SK-N-SH (cell line): ENCODE results near the gene YAP1. TPM values are rescaled to one million over a fixed set of nuclear protein-coding genes. Genes with fewer than 3 reads are reported as not detected.
A peak's percentile ranks its signal among the peaks of the same experiment; 100 is the strongest.

Experiments
- CTCF ChIA-PET: fragments of 300-600, 350-600 bp; formaldehyde crosslinking; extraction: SDS; loops from one replicate; lab custom pipeline; 2021; lab: Yijun Ruan, JAX
- POLR2A ChIA-PET: fragments of 350-600 bp; sonication (Branson Sonifier 250); formaldehyde crosslinking; extraction: SDS; loops from one replicate; lab custom pipeline; 2020; ENCODE audit warnings: antibody characterized with exemption, inconsistent platforms; lab: Yijun Ruan, JAX
- DNase-seq: peaks from one replicate; pipeline ENCODE4 v3.0.0; 2012
- H2AFZ ChIP-seq: fragments of 200-600 bp; sonication (generic); 2 replicates; pipeline ENCODE4 v1.8.1; 2016; ENCODE audit warnings: antibody characterized with exemption, mild to moderate bottlenecking, low read depth
- H3F3A ChIP-seq: fragments of 200-600 bp; sonication (generic); replicated peaks from 2 replicates; pipeline ENCODE3; 2016; ENCODE audit warnings: antibody characterized with exemption, mild to moderate bottlenecking; ENCODE audit not compliant: insufficient read depth
- H3K27ac ChIP-seq, 2 experiments: fragments of 200-500 bp in 1 of 2; fragments of 200-600 bp in 1 of 2; sonication (Bioruptor generic) in 1 of 2; sonication (generic), shearing (Covaris generic) in 1 of 2; 2 replicates each; pipeline versions ENCODE4 v1.5.1 to v1.6.1; 2014 to 2016; ENCODE audit warnings: low read depth in 2 of 2, inconsistent platforms in 1 of 2, low read length in 1 of 2, mild to moderate bottlenecking in 1 of 2, mixed read lengths in 1 of 2
- H3K27me3 ChIP-seq: fragments of 200-600 bp; sonication (generic), shearing (Covaris generic); 2 replicates; pipeline ENCODE4 v1.6.1; 2016; ENCODE audit warnings: mixed run types; ENCODE audit not compliant: insufficient read depth
- H3K36me3 ChIP-seq, 2 experiments: fragments of 200-500 bp in 1 of 2; fragments of 200-600 bp in 1 of 2; sonication (Bioruptor generic) in 1 of 2; sonication (generic) in 1 of 2; replicated peaks in 1 of 2; 2 replicates each; pipeline versions ENCODE3 to v1.5.1; 2014 to 2016; ENCODE audit warnings: low read length in 1 of 2, mild to moderate bottlenecking in 1 of 2; ENCODE audit not compliant: insufficient read depth in 2 of 2, control insufficient read depth in 1 of 2
- H3K4me1 ChIP-seq, 2 experiments: fragments of 200-500 bp in 1 of 2; fragments of 200-600 bp in 1 of 2; sonication (Bioruptor generic) in 1 of 2; sonication (generic), shearing (Covaris generic) in 1 of 2; 2 replicates each; pipeline versions ENCODE4 v1.5.1 to v1.6.1; 2014 to 2016; ENCODE audit warnings: low read depth in 1 of 2, low read length in 1 of 2, mixed run types in 1 of 2; ENCODE audit not compliant: insufficient read depth in 2 of 2, control insufficient read depth in 1 of 2
- H3K4me2 ChIP-seq: fragments of 200-600 bp; sonication (generic), shearing (Covaris generic); 2 replicates; pipeline ENCODE4 v1.6.1; 2017; ENCODE audit warnings: mixed run types
- H3K4me3 ChIP-seq, 2 experiments: fragments of 200-500 bp in 1 of 2; fragments of 200-600 bp in 1 of 2; sonication (Bioruptor generic) in 1 of 2; sonication (generic), shearing (Covaris generic) in 1 of 2; 2 replicates each; pipeline versions ENCODE4 v1.5.1 to v1.8.1; 2014 to 2016; ENCODE audit warnings: low read depth in 2 of 2, inconsistent platforms in 1 of 2, low read length in 1 of 2, mild to moderate bottlenecking in 1 of 2, mixed read lengths in 1 of 2, moderate library complexity in 1 of 2
- H3K79me2 ChIP-seq: fragments of 200-600 bp; sonication (generic); 2 replicates; pipeline ENCODE4 v1.8.1; 2017; ENCODE audit warnings: mild to moderate bottlenecking; ENCODE audit not compliant: insufficient read depth
- H3K9ac ChIP-seq: fragments of 200-600 bp; sonication (generic); 2 replicates; pipeline ENCODE4 v1.6.1; 2017; ENCODE audit warnings: mixed run types
- H3K9me2 ChIP-seq: fragments of 200-600 bp; sonication (generic); 2 replicates; pipeline ENCODE4 v1.6.1; 2017; ENCODE audit warnings: mixed run types
- H3K9me3 ChIP-seq: fragments of 200-600 bp; sonication (generic); 2 replicates; pipeline ENCODE4 v1.6.1; 2017; ENCODE audit warnings: mixed run types, mild to moderate bottlenecking, moderate library complexity
- H4K20me1 ChIP-seq: fragments of 200-600 bp; sonication (generic); 2 replicates; pipeline ENCODE4 v1.6.1; 2017; ENCODE audit warnings: mild to moderate bottlenecking, mixed run types; ENCODE audit not compliant: insufficient read depth
- CHD2 ChIP-seq: fragments of 150-350 bp; IDR thresholded peaks from 2 replicates; pipeline ENCODE4 v1.6.1; 2018; ENCODE audit warnings: low read length; ENCODE audit not compliant: partially characterized antibody
- EP300 ChIP-seq, 2 experiments: IDR thresholded peaks; 2 replicates each; pipeline versions ENCODE4 v1.4.0 to v1.6.1; 2012; ENCODE audit warnings: borderline replicate concordance in 1 of 2, low read depth in 1 of 2, low read length in 1 of 2
- EZH2phosphoT487 ChIP-seq: fragments of 200-600 bp; sonication (generic); IDR thresholded peaks from 2 replicates; pipeline ENCODE4 v1.6.1; 2017; ENCODE audit warnings: low read depth, mixed run types, mild to moderate bottlenecking, antibody characterized with exemption, moderate library complexity, borderline replicate concordance
- FOSL2 ChIP-seq: IDR thresholded peaks from 2 replicates; pipeline ENCODE4 v1.4.0; 2012; ENCODE audit warnings: low read depth, mild to moderate bottlenecking, moderate library complexity, borderline replicate concordance
- FOXJ3 ChIP-seq: sonication (generic); formaldehyde crosslinking; IDR thresholded peaks from 2 replicates; pipeline ENCODE4 v1.5.1; 2020; ENCODE audit warnings: mild to moderate bottlenecking, missing genetic modification reagents
- FOXM1 ChIP-seq: IDR thresholded peaks from 2 replicates; pipeline ENCODE4 v1.4.0; 2012; ENCODE audit warnings: low read depth, mild to moderate bottlenecking
- GABPA ChIP-seq: IDR thresholded peaks from 2 replicates; pipeline ENCODE4 v1.4.0; 2012; ENCODE audit warnings: low read depth, mild to moderate bottlenecking
- MAX ChIP-seq: IDR thresholded peaks from 2 replicates; pipeline ENCODE4 v1.4.0; 2012; ENCODE audit warnings: low read depth
- MEF2A ChIP-seq: IDR thresholded peaks from 2 replicates; pipeline ENCODE4 v1.4.0; 2012; ENCODE audit warnings: low read depth, borderline replicate concordance
- MXI1 ChIP-seq: IDR thresholded peaks from 2 replicates; pipeline ENCODE4 v1.6.1; 2012; ENCODE audit warnings: mild to moderate bottlenecking, low read depth, low read length, improper control_type of control experiment
- NFIC ChIP-seq: IDR thresholded peaks from 2 replicates; pipeline ENCODE4 v1.4.0; 2012; ENCODE audit warnings: borderline replicate concordance
- NRF1 ChIP-seq: IDR thresholded peaks from 2 replicates; pipeline ENCODE4 v1.6.1; 2012; ENCODE audit warnings: low read depth, mild to moderate bottlenecking, low read length
- POLR2AphosphoS5 ChIP-seq: IDR thresholded peaks from 2 replicates; pipeline ENCODE4 v1.6.1; 2012; ENCODE audit warnings: low read depth, low read length
- RAD21 ChIP-seq: IDR thresholded peaks from 2 replicates; pipeline ENCODE4 v1.6.1; 2012; ENCODE audit warnings: mild to moderate bottlenecking, low read length
- RCOR1 ChIP-seq: fragments of 150-350 bp; IDR thresholded peaks from 2 replicates; pipeline ENCODE4 v1.6.1; 2017; ENCODE audit warnings: antibody characterized with exemption, low read length
- RXRA ChIP-seq: IDR thresholded peaks from 2 replicates; pipeline ENCODE4 v1.4.0; 2012; ENCODE audit warnings: low read depth, mild to moderate bottlenecking, borderline replicate concordance
- SMC3 ChIP-seq: IDR thresholded peaks from 2 replicates; pipeline ENCODE4 v1.6.1; 2012; ENCODE audit warnings: low read depth, low read length, improper control_type of control experiment
- TCF12 ChIP-seq: IDR thresholded peaks from 2 replicates; pipeline ENCODE4 v1.4.0; 2012
- USF1 ChIP-seq: IDR thresholded peaks from 2 replicates; pipeline ENCODE4 v1.4.0; 2012; ENCODE audit warnings: low read depth, borderline replicate concordance
- USF2 ChIP-seq: fragments of 150-350 bp; IDR thresholded peaks from 2 replicates; pipeline ENCODE4 v1.6.1; 2017; ENCODE audit warnings: antibody characterized with exemption, low read length, low read depth, borderline replicate concordance
- WGBS: methylation state at CpG from one replicate; pipeline ENCODE4 v1.1.6; 2017; ENCODE audit warnings: low lambda C conversion rate; 5-methylcytosine and 5-hydroxymethylcytosine counted together
- polyA plus RNA-seq, 3 experiments: library from polyadenylated mRNA; depleted of rRNA; stranded (reverse); fragments of >200 nt; gene quantifications; 2 replicates each; pipeline ENCODE4 v1.2.3, GENCODE V29; 2012
- TF ChIP-seq, protein P1 (sequence below): fragments of 200-600 bp; sonication (generic); IDR thresholded peaks from 2 replicates; pipeline ENCODE4 v1.6.1; 2017; ENCODE audit warnings: antibody characterized with exemption, mild to moderate bottlenecking, moderate library complexity
- TF ChIP-seq, protein P2 (sequence below): IDR thresholded peaks from 2 replicates; pipeline ENCODE4 v1.4.0; 2012; ENCODE audit warnings: low read depth, borderline replicate concordance
- TF ChIP-seq, protein P3 (sequence below): IDR thresholded peaks from 2 replicates; pipeline ENCODE4 v1.6.1; 2012; ENCODE audit warnings: mild to moderate bottlenecking, low read depth, low read length, moderate library complexity

The YAP1 gene
- polyA plus RNA-seq, 1 of the 3 experiments (the other 2 are of a cell fraction) = 53.2 TPM

- no peaks in the 10 kb centered on the region for H3K36me3 ChIP-seq
- no peak overlapping the region; the same call in 1 of the 2 replicates for H3K9ac ChIP-seq
- no peak for DNase-seq
- CTCF ChIA-PET = interaction anchor here (1.3 to 1.8 kb wide), 3 partner anchors 16 to 228 kb away, joined by 3 to 9 read pairs (median 6); no protein-coding TSS in a partner anchor
- peak overlapping the region; percentile 75 to 77; a peak in 3 of 4 replicates for H3K27ac ChIP-seq
- no peaks in the 10 kb centered on the region for H3K9me3 ChIP-seq
- peak overlapping the region; percentile 73 for H3K4me2 ChIP-seq
- no peaks in the 10 kb centered on the region for H3K9me2 ChIP-seq
- H3K27me3 ChIP-seq = no peaks in the 10 kb centered on the region
- POLR2A ChIA-PET = no interaction called here
- WGBS = 3% methylated on average over 5 of the region's 5 CpGs
- no peaks in the 10 kb centered on the region for H4K20me1 ChIP-seq
- peak overlapping the region; percentile 35 to 52; a peak in 3 of 4 replicates for H3K4me3 ChIP-seq
- H3K79me2 ChIP-seq = no peaks in the 10 kb centered on the region
- peaks cover 43% of the 10 kb centered on the region for H3F3A ChIP-seq
- H3K4me1 ChIP-seq = peaks cover 6 to 32% of the 10 kb centered on the region in 2 experiments
- peak overlapping the region; percentile 57 for H2AFZ ChIP-seq
- TF ChIP-seq MXI1 = no peak
- no peak for TF ChIP-seq USF1
- TF ChIP-seq, protein P1, sequence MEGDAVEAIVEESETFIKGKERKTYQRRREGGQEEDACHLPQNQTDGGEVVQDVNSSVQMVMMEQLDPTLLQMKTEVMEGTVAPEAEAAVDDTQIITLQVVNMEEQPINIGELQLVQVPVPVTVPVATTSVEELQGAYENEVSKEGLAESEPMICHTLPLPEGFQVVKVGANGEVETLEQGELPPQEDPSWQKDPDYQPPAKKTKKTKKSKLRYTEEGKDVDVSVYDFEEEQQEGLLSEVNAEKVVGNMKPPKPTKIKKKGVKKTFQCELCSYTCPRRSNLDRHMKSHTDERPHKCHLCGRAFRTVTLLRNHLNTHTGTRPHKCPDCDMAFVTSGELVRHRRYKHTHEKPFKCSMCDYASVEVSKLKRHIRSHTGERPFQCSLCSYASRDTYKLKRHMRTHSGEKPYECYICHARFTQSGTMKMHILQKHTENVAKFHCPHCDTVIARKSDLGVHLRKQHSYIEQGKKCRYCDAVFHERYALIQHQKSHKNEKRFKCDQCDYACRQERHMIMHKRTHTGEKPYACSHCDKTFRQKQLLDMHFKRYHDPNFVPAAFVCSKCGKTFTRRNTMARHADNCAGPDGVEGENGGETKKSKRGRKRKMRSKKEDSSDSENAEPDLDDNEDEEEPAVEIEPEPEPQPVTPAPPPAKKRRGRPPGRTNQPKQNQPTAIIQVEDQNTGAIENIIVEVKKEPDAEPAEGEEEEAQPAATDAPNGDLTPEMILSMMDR = no peak
- peak in 1 of 2 experiments; percentile 44; a peak in 2 of 4 replicates for TF ChIP-seq EP300 (IDR thresholded peaks at IDR 0.05; ENCODE audit: borderline replicate concordance in 1 of 2, low read depth in 1 of 2, low read length in 1 of 2)
- peak; percentile 85 for TF ChIP-seq FOSL2
- no peak for TF ChIP-seq GABPA
- TF ChIP-seq, protein P2, sequence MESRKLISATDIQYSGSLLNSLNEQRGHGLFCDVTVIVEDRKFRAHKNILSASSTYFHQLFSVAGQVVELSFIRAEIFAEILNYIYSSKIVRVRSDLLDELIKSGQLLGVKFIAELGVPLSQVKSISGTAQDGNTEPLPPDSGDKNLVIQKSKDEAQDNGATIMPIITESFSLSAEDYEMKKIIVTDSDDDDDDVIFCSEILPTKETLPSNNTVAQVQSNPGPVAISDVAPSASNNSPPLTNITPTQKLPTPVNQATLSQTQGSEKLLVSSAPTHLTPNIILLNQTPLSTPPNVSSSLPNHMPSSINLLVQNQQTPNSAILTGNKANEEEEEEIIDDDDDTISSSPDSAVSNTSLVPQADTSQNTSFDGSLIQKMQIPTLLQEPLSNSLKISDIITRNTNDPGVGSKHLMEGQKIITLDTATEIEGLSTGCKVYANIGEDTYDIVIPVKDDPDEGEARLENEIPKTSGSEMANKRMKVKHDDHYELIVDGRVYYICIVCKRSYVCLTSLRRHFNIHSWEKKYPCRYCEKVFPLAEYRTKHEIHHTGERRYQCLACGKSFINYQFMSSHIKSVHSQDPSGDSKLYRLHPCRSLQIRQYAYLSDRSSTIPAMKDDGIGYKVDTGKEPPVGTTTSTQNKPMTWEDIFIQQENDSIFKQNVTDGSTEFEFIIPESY = no peak
- no peak for TF ChIP-seq SMC3
- no peak for TF ChIP-seq RAD21
- no peak for TF ChIP-seq RCOR1
- no peak for TF ChIP-seq FOXJ3 (CRISPR knock-in tag)
- TF ChIP-seq MAX = no peak
- no peak for TF ChIP-seq MEF2A
- TF ChIP-seq POLR2AphosphoS5 = peak; percentile 57; the same call in 1 of the 2 replicates
- TF ChIP-seq NFIC = peak; percentile 63; the same call in 1 of the 2 replicates
- TF ChIP-seq TCF12 = peak; percentile 77
- no peak for TF ChIP-seq RXRA
- TF ChIP-seq EZH2phosphoT487 = no peak
- TF ChIP-seq, protein P3, sequence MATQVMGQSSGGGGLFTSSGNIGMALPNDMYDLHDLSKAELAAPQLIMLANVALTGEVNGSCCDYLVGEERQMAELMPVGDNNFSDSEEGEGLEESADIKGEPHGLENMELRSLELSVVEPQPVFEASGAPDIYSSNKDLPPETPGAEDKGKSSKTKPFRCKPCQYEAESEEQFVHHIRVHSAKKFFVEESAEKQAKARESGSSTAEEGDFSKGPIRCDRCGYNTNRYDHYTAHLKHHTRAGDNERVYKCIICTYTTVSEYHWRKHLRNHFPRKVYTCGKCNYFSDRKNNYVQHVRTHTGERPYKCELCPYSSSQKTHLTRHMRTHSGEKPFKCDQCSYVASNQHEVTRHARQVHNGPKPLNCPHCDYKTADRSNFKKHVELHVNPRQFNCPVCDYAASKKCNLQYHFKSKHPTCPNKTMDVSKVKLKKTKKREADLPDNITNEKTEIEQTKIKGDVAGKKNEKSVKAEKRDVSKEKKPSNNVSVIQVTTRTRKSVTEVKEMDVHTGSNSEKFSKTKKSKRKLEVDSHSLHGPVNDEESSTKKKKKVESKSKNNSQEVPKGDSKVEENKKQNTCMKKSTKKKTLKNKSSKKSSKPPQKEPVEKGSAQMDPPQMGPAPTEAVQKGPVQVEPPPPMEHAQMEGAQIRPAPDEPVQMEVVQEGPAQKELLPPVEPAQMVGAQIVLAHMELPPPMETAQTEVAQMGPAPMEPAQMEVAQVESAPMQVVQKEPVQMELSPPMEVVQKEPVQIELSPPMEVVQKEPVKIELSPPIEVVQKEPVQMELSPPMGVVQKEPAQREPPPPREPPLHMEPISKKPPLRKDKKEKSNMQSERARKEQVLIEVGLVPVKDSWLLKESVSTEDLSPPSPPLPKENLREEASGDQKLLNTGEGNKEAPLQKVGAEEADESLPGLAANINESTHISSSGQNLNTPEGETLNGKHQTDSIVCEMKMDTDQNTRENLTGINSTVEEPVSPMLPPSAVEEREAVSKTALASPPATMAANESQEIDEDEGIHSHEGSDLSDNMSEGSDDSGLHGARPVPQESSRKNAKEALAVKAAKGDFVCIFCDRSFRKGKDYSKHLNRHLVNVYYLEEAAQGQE = peak; percentile 27; the same call in 1 of the 2 replicates
- no peak for TF ChIP-seq USF2
- TF ChIP-seq FOXM1 = no peak
- no peak for TF ChIP-seq CHD2
- TF ChIP-seq NRF1 = no peak
These were observed 157.4 kb downstream of the YAP1 start for GRCh38 chr11:102267609-102268008.
